Stimulated activated naive CD8-positive, alpha-beta T cell treated with anti-CD3 and anti-CD28 coated beads, Interleukin-15, Interleukin-2, amounts not matched to agents 100 ng/mL and 50 ng/mL, for 24 hours (primary cell): ENCODE data around the gene VEGFD.

Experiments
- H3K27ac Mint-ChIP-seq: one replicate; pipeline ENCODE4 v1.8.0; 2021; ENCODE audit warnings: mild to moderate bottlenecking, mixed read lengths
- H3K27me3 Mint-ChIP-seq: one replicate; pipeline ENCODE4 v1.8.0; 2021; ENCODE audit warnings: mixed read lengths
- H3K36me3 Mint-ChIP-seq: one replicate; pipeline ENCODE4 v1.8.0; 2021; ENCODE audit warnings: low read depth, mixed read lengths
- H3K4me1 Mint-ChIP-seq: one replicate; pipeline ENCODE4 v1.8.0; 2021; ENCODE audit warnings: low read depth, mixed read lengths
- H3K4me3 Mint-ChIP-seq: one replicate; pipeline ENCODE4 v1.8.0; 2021; ENCODE audit warnings: mild to moderate bottlenecking, mixed read lengths
- H3K9me3 Mint-ChIP-seq: one replicate; pipeline ENCODE4 v1.8.0; 2021; ENCODE audit warnings: mixed read lengths

VEGFD gene

GRCh38 chrX:15384304-15384703 lies at the start of gene VEGFD:
Gene VEGFD, minus strand, starts transcription at chrX:15384413. Its CDS starts 467 bp downstream, at chrX:15383946.
- no peaks in the 10 kb centered on the region for H3K36me3 Mint-ChIP-seq
- peaks cover 11% of the 10 kb centered on the region for H3K27me3 Mint-ChIP-seq
- no peak within 1 kb of the TSS for H3K27ac Mint-ChIP-seq
- H3K9me3 Mint-ChIP-seq = no peaks in the 10 kb centered on the region
- H3K4me3 Mint-ChIP-seq = no peak within 1 kb of the TSS
- no peaks in the 10 kb centered on the region for H3K4me1 Mint-ChIP-seq

- no peaks in the 10 kb centered on the region for H3K9me3 Mint-ChIP-seq
- no peaks in the 10 kb centered on the region for H3K4me1 Mint-ChIP-seq
- H3K27ac Mint-ChIP-seq = no peak overlapping the region
- peaks cover 24% of the 10 kb centered on the region for H3K27me3 Mint-ChIP-seq
- H3K36me3 Mint-ChIP-seq = no peaks in the 10 kb centered on the region
- no peak overlapping the region for H3K4me3 Mint-ChIP-seq
Measured at GRCh38 chrX:15430584-15430983, 46.4 kb upstream of the VEGFD start.

- Mint-ChIP-seq H3K4me3 (no peak overlapping the region), H3K27ac (no peak overlapping the region), H3K4me1 (no peaks in the 10 kb centered on the region), H3K36me3 (no peaks in the 10 kb centered on the region), H3K9me3 (no peaks in the 10 kb centered on the region), H3K27me3 (peaks cover 21% of the 10 kb centered on the region)
Measured at GRCh38 chrX:15430076-15430475, 45.9 kb upstream of the VEGFD start.

- no peaks in the 10 kb centered on the region for H3K9me3 Mint-ChIP-seq
- no peak overlapping the region for H3K4me3 Mint-ChIP-seq
- H3K27ac Mint-ChIP-seq = no peak overlapping the region
- no peaks in the 10 kb centered on the region for H3K27me3 Mint-ChIP-seq
- no peaks in the 10 kb centered on the region for H3K36me3 Mint-ChIP-seq
- no peaks in the 10 kb centered on the region for H3K4me1 Mint-ChIP-seq
Measured at GRCh38 chrX:15425024-15425423, 40.8 kb upstream of the VEGFD start.

- peaks cover 4% of the 10 kb centered on the region for H3K9me3 Mint-ChIP-seq
- no peaks in the 10 kb centered on the region for H3K36me3 Mint-ChIP-seq
- peaks cover 3% of the 10 kb centered on the region for H3K27me3 Mint-ChIP-seq
- H3K4me1 Mint-ChIP-seq = no peaks in the 10 kb centered on the region
- no peak overlapping the region for H3K27ac Mint-ChIP-seq
- H3K4me3 Mint-ChIP-seq = no peak overlapping the region
Measured at GRCh38 chrX:15418707-15419181, 34.5 kb upstream of the VEGFD start.

- Mint-ChIP-seq H3K36me3 (no peaks in the 10 kb centered on the region), H3K9me3 (peaks cover 4% of the 10 kb centered on the region), H3K4me1 (no peaks in the 10 kb centered on the region), H3K27ac (no peak overlapping the region), H3K27me3 (peaks cover 3% of the 10 kb centered on the region), H3K4me3 (no peak overlapping the region)
Measured at GRCh38 chrX:15418041-15418706, 34.0 kb upstream of the VEGFD start.

- Mint-ChIP-seq H3K9me3 (peaks cover 4% of the 10 kb centered on the region), H3K27me3 (peaks cover 3% of the 10 kb centered on the region), H3K4me1 (no peaks in the 10 kb centered on the region), H3K4me3 (no peak overlapping the region), H3K36me3 (no peaks in the 10 kb centered on the region), H3K27ac (no peak overlapping the region)
Measured at GRCh38 chrX:15416133-15416993, 32.1 kb upstream of the VEGFD start.

GRCh38 chrX:15413101-15413500 lies 28.9 kb upstream of the VEGFD start:
- no peaks in the 10 kb centered on the region for H3K36me3 Mint-ChIP-seq
- H3K27me3 Mint-ChIP-seq = peaks cover 3% of the 10 kb centered on the region
- peaks cover 4% of the 10 kb centered on the region for H3K9me3 Mint-ChIP-seq
- no peak overlapping the region for H3K27ac Mint-ChIP-seq
- no peak overlapping the region for H3K4me3 Mint-ChIP-seq
- H3K4me1 Mint-ChIP-seq = no peaks in the 10 kb centered on the region

GRCh38 chrX:15410947-15411346 lies 26.7 kb upstream of the VEGFD start:
- no peaks in the 10 kb centered on the region for H3K27me3 Mint-ChIP-seq
- no peaks in the 10 kb centered on the region for H3K9me3 Mint-ChIP-seq
- H3K27ac Mint-ChIP-seq = no peak overlapping the region
- H3K4me1 Mint-ChIP-seq = no peaks in the 10 kb centered on the region
- no peaks in the 10 kb centered on the region for H3K36me3 Mint-ChIP-seq
- H3K4me3 Mint-ChIP-seq = no peak overlapping the region

- no peaks in the 10 kb centered on the region for H3K4me1 Mint-ChIP-seq
- H3K4me3 Mint-ChIP-seq = no peak overlapping the region
- H3K36me3 Mint-ChIP-seq = no peaks in the 10 kb centered on the region
- H3K27me3 Mint-ChIP-seq = no peaks in the 10 kb centered on the region
- no peaks in the 10 kb centered on the region for H3K9me3 Mint-ChIP-seq
- H3K27ac Mint-ChIP-seq = no peak overlapping the region
Measured at GRCh38 chrX:15410430-15410829, 26.2 kb upstream of the VEGFD start.

- Mint-ChIP-seq H3K27ac (no peak overlapping the region), H3K4me3 (no peak overlapping the region), H3K9me3 (no peaks in the 10 kb centered on the region), H3K36me3 (no peaks in the 10 kb centered on the region), H3K4me1 (peaks cover 6% of the 10 kb centered on the region), H3K27me3 (no peaks in the 10 kb centered on the region)
Measured at GRCh38 chrX:15405846-15406245, 21.6 kb upstream of the VEGFD start.

- H3K4me1 Mint-ChIP-seq = peaks cover 6% of the 10 kb centered on the region
- H3K9me3 Mint-ChIP-seq = no peaks in the 10 kb centered on the region
- no peak overlapping the region for H3K4me3 Mint-ChIP-seq
- peak overlapping the region; percentile 28 for H3K27ac Mint-ChIP-seq
- no peaks in the 10 kb centered on the region for H3K27me3 Mint-ChIP-seq
- H3K36me3 Mint-ChIP-seq = no peaks in the 10 kb centered on the region
Measured at GRCh38 chrX:15404401-15405096, 20.3 kb upstream of the VEGFD start.

GRCh38 chrX:15401378-15401777 lies 17.2 kb upstream of the VEGFD start:
- Mint-ChIP-seq H3K4me1 (peaks cover 6% of the 10 kb centered on the region), H3K27me3 (no peaks in the 10 kb centered on the region), H3K36me3 (no peaks in the 10 kb centered on the region), H3K9me3 (no peaks in the 10 kb centered on the region), H3K27ac (no peak overlapping the region), H3K4me3 (no peak overlapping the region)

GRCh38 chrX:15399962-15400391 lies 15.8 kb upstream of the VEGFD start:
- Mint-ChIP-seq H3K27ac (no peak overlapping the region), H3K4me3 (no peak overlapping the region), H3K27me3 (no peaks in the 10 kb centered on the region), H3K36me3 (no peaks in the 10 kb centered on the region), H3K9me3 (no peaks in the 10 kb centered on the region), H3K4me1 (peaks cover 6% of the 10 kb centered on the region)

GRCh38 chrX:15398874-15399273 lies 14.7 kb upstream of the VEGFD start:
- Mint-ChIP-seq H3K27ac (no peak overlapping the region), H3K36me3 (no peaks in the 10 kb centered on the region), H3K27me3 (no peaks in the 10 kb centered on the region), H3K4me3 (no peak overlapping the region), H3K4me1 (no peaks in the 10 kb centered on the region), H3K9me3 (no peaks in the 10 kb centered on the region)
